Uterus (tissue), 4 donors: ENCODE data around the gene CEP57. TPM values are rescaled to one million over a fixed set of nuclear protein-coding genes. Genes with fewer than 3 reads are reported as not detected.

Source experiments
- DNase-seq, 2 donors: peaks; one replicate each; pipeline ENCODE4 v3.0.0-alpha.2; 2019 to 2020
- H3K27ac ChIP-seq, 2 donors: fragments of 200-600 bp; sonication (generic); 1 replicate in 1 of 2; 2 replicates in 1 of 2; pipeline ENCODE4 v1.5.1; 2016 to 2018
- H3K27me3 ChIP-seq, 2 donors: fragments of 200-600 bp; sonication (generic); one replicate each; pipeline ENCODE4 v1.5.1; 2018 to 2019; ENCODE audit warnings: control low read depth in 1 of 2
- H3K36me3 ChIP-seq, 2 donors: fragments of 200-600 bp; sonication (generic); one replicate each; pipeline ENCODE4 v1.5.1; 2019; ENCODE audit warnings: control low read depth in 1 of 2
- H3K4me1 ChIP-seq, 2 donors: fragments of 200-600 bp; sonication (generic); one replicate each; pipeline ENCODE4 v1.5.1; 2018 to 2019; ENCODE audit warnings: control low read depth in 1 of 2
- H3K4me3 ChIP-seq, 2 donors: fragments of 200-600 bp; sonication (generic); 1 replicate in 1 of 2; 2 replicates in 1 of 2; pipeline ENCODE4 v1.5.1; 2018 to 2019; ENCODE audit warnings: mild to moderate bottlenecking in 1 of 2
- H3K9me3 ChIP-seq, 2 donors: fragments of 200-600 bp; sonication (generic); one replicate each; pipeline ENCODE4 v1.5.1; 2019; ENCODE audit warnings: control low read depth in 1 of 2
- POLR2A ChIP-seq, 2 donors: fragments of 450-650 bp; IDR thresholded peaks; one replicate each; pipeline ENCODE4 v1.6.1; 2016; ENCODE audit warnings: antibody characterized with exemption in 2 of 2, mild to moderate bottlenecking in 1 of 2, moderate library complexity in 1 of 2
- intact Hi-C: fragments of 100-400 bp; cut with DNase I; formaldehyde crosslinking; loops from one replicate; pipeline ENCODE4 v1.15.1; 2023; ENCODE audit warnings: low total_unique reads
- small RNA-seq: library from RNA; depleted of rRNA; stranded (forward); fragments of <200 nt; gene quantifications from one replicate; pipeline ENCODE3, GENCODE V24; 2016
- total RNA-seq, 4 donors: library from RNA; depleted of rRNA in 3 of 4; stranded (reverse); fragments of >200 nt in 3 of 4; gene quantifications; one replicate each; pipeline versions ENCODE4 v1.1.0 to v1.2.4, GENCODE V29; 2014 to 2023
- TF ChIP-seq, protein P1 (sequence below), 4 experiments: fragments of 200-600 bp in 2 of 4; fragments of 450-650 bp in 2 of 4; sonication (generic) in 2 of 4; IDR thresholded peaks; one replicate each; pipeline ENCODE4 v1.5.1; 2016 to 2019; ENCODE audit warnings: antibody characterized with exemption in 4 of 4, mild to moderate bottlenecking in 2 of 4, moderate library complexity in 1 of 4
- donor health status: DM: yes; HTN: yes; CAD: no.

The CEP57 gene
- total RNA-seq, 4 donors from 2014 or later, result 18.7 to 124 (median 59.4) TPM

DNA sequence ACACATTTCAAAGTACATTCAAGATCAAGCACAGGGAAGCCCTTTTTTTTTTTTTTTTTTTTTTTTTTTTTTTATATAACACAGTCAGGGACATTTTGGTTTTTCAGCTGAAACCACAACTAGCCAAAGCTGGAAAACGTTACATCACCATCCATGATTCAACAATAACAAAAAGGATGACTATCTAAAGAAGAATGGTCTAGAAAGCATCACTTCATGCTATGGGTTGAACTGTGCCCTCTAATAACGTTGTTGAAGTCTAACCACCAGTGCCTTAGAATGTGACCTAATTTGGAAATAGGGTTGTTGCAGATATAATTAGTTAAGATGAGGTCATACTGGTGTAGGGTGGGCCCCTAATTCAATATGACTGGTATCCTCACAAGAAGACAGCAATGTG is 87.0 kb downstream of the CEP57 start:
- no peaks in the 10 kb centered on the region for H3K36me3 ChIP-seq
- H3K4me1 ChIP-seq, result no peaks in the 10 kb centered on the region
- H3K27ac ChIP-seq, result no peak overlapping the region
- no peaks in the 10 kb centered on the region for H3K27me3 ChIP-seq
- intact Hi-C loops, result no loop called here
- H3K9me3 ChIP-seq, result no peaks in the 10 kb centered on the region
- DNase-seq, result no peak
- TF ChIP-seq POLR2A (IDR thresholded peaks at IDR 0.05), result no peak
- TF ChIP-seq, protein P1, sequence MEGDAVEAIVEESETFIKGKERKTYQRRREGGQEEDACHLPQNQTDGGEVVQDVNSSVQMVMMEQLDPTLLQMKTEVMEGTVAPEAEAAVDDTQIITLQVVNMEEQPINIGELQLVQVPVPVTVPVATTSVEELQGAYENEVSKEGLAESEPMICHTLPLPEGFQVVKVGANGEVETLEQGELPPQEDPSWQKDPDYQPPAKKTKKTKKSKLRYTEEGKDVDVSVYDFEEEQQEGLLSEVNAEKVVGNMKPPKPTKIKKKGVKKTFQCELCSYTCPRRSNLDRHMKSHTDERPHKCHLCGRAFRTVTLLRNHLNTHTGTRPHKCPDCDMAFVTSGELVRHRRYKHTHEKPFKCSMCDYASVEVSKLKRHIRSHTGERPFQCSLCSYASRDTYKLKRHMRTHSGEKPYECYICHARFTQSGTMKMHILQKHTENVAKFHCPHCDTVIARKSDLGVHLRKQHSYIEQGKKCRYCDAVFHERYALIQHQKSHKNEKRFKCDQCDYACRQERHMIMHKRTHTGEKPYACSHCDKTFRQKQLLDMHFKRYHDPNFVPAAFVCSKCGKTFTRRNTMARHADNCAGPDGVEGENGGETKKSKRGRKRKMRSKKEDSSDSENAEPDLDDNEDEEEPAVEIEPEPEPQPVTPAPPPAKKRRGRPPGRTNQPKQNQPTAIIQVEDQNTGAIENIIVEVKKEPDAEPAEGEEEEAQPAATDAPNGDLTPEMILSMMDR (IDR thresholded peaks at IDR 0.05), result no peak
- no peak overlapping the region for H3K4me3 ChIP-seq

Small RNAs within 50 kb of the gene (small RNA-seq; reads per million reads assigned to genes)
- not detected for gene RNA5SP345

Other genes with a start within 250 kb of the CEP57 start
- 10 to 100 TPM; 15.9 to 63.5 (median 26.5) TPM for gene FAM76B, start 716 bp upstream of the CEP57 start, total RNA-seq
- 10 to 100 TPM; 10.9 to 45.5 (median 21.6) TPM for gene MTMR2, start 133.6 kb downstream of the CEP57 start, total RNA-seq